Measurements from ENCODE around the gene GRIP2. TPM values are rescaled to one million over a fixed set of nuclear protein-coding genes. Genes with fewer than 3 reads are reported as not detected.

GRIP2 gene
- total and polyA plus RNA-seq, 7 donors: under 0.01 to 1.7 (median 0.68) TPM

DNA sequence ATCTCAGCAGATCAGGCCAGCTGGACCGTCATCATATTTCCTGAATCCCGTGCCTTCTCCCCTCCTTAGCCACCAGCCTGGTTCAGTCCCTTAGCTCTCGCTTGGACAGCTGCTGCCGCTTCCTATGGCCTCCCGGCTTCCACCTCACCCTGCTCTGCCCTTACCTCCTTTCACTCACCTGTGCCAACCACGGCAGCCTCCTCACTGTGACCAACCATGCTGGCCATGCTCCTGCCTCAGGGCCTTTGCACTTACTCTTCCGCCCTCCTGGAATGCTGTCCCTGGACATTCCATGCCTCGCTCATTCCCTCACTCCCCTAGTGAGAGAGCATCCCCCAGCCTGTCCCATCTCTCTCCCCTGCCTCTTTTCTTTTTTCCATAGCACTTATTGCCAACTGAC is 19.2 kb downstream of the GRIP2 start:
- DNase-seq: peak; percentile 49

GRCh38 chr3:14520149-14520548 is 20.0 kb downstream of the GRIP2 start:
- DNase-seq: peak; percentile 55
- Histone ChIP-seq H3K4me1 (peaks cover 0 to 4% (median 1%) of the 10 kb centered on the region in 4 donors), H3K9me3 (no peaks in the 10 kb centered on the region), H3K27me3 (no peaks in the 10 kb centered on the region), H3K27ac (no peak overlapping the region), H3K4me3 (no peak overlapping the region), H3K36me3 (no peaks in the 10 kb centered on the region)
- TF ChIP-seq CTCF (IDR thresholded peaks at IDR 0.05) (no peak), EP300 (IDR thresholded peaks at IDR 0.05) (no peak), POLR2AphosphoS5 (IDR thresholded peaks at IDR 0.05) (no peak), POLR2A (IDR thresholded peaks at IDR 0.05) (no peak)
- WGBS, 2 donors: 90 to 92% methylated on average over 15 of the region's 15 CpGs
- intact Hi-C loops (cut with DNase I): no loop called here

More for the DNA sequence above, 19.2 kb downstream of the GRIP2 start:
- Histone ChIP-seq H3K4me3 (no peak overlapping the region), H3K27me3 (no peaks in the 10 kb centered on the region), H3K9me3 (no peaks in the 10 kb centered on the region), H3K4me1 (peaks cover 0 to 9% (median 6%) of the 10 kb centered on the region in 4 donors), H3K27ac (no peak overlapping the region), H3K36me3 (no peaks in the 10 kb centered on the region)
- TF ChIP-seq POLR2A (IDR thresholded peaks at IDR 0.05): no peak
- no peak for TF ChIP-seq CTCF (IDR thresholded peaks at IDR 0.05)
- no peak for TF ChIP-seq EP300 (IDR thresholded peaks at IDR 0.05)
- no peak for TF ChIP-seq POLR2AphosphoS5 (IDR thresholded peaks at IDR 0.05)
- intact Hi-C loops (cut with DNase I): no loop called here
- 86 to 90% methylated on average over 8 of the region's 8 CpGs for WGBS, 2 donors

- TF ChIP-seq POLR2AphosphoS5 (IDR thresholded peaks at IDR 0.05): no peak
- no peak for TF ChIP-seq CTCF (IDR thresholded peaks at IDR 0.05)
- no peak for TF ChIP-seq EP300 (IDR thresholded peaks at IDR 0.05)
- TF ChIP-seq POLR2A (IDR thresholded peaks at IDR 0.05): no peak
- Histone ChIP-seq H3K27ac (no peak overlapping the region), H3K9me3 (peaks cover 0 to 3% (median 0%) of the 10 kb centered on the region in 4 donors), H3K4me3 (no peak overlapping the region), H3K4me1 (peaks cover 0 to 4% (median 0%) of the 10 kb centered on the region in 4 donors), H3K36me3 (no peaks in the 10 kb centered on the region), H3K27me3 (no peaks in the 10 kb centered on the region)
- 78 to 87% methylated on average over 1 of the region's 1 CpG for WGBS, 2 donors
- DNase-seq: peak; percentile 46
- intact Hi-C loops (cut with DNase I): no loop called here
These were observed 20.7 kb downstream of the GRIP2 start for GRCh38 chr3:14519406-14519805.

- Histone ChIP-seq H3K27ac (no peak overlapping the region), H3K4me3 (no peak overlapping the region), H3K4me1 (peaks cover 0 to 4% (median 0%) of the 10 kb centered on the region in 4 donors), H3K27me3 (no peaks in the 10 kb centered on the region), H3K9me3 (peaks cover 0 to 3% (median 0%) of the 10 kb centered on the region in 4 donors), H3K36me3 (no peaks in the 10 kb centered on the region)
- intact Hi-C loops (cut with DNase I): no loop called here
- DNase-seq: peak; percentile 27
- whole genome bisulfite sequencing, 2 donors: 91 to 93% methylated on average over 11 of the region's 11 CpGs
- TF ChIP-seq POLR2A (IDR thresholded peaks at IDR 0.05) (no peak), EP300 (IDR thresholded peaks at IDR 0.05) (no peak)
These were observed 21.2 kb downstream of the GRIP2 start for GRCh38 chr3:14518893-14519292.

GRCh38 chr3:14518432-14518802 is 21.7 kb downstream of the GRIP2 start:
- Histone ChIP-seq H3K36me3 (no peaks in the 10 kb centered on the region), H3K4me3 (no peak overlapping the region), H3K9me3 (peaks cover 0 to 3% (median 0%) of the 10 kb centered on the region in 4 donors), H3K27ac (no peak overlapping the region), H3K27me3 (no peaks in the 10 kb centered on the region), H3K4me1 (peaks cover 0 to 4% (median 0%) of the 10 kb centered on the region in 4 donors)
- DNase-seq: no peak
- intact Hi-C loops (cut with DNase I): no loop called here
- WGBS, 2 donors: 77 to 80% methylated on average over 7 of the region's 7 CpGs
- TF ChIP-seq POLR2A (IDR thresholded peaks at IDR 0.05): no peak
- no peak for TF ChIP-seq EP300 (IDR thresholded peaks at IDR 0.05)
- TF ChIP-seq CTCF (IDR thresholded peaks at IDR 0.05): no peak
- no peak for TF ChIP-seq POLR2AphosphoS5 (IDR thresholded peaks at IDR 0.05)
